Stimulated activated naive CD8-positive, alpha-beta T cell treated with anti-CD3 and anti-CD28 coated beads, Interleukin-15, amount 100 ng/mL, for 72 hours (primary cell): ENCODE data around the gene WHRN.

Source experiments
- ATAC-seq: fragments of 150-1000 bp; cut with Tn5 transposase; 2 replicates; pipeline ENCODE4 v1.10.0; 2021; ENCODE audit warnings: mild to moderate bottlenecking, moderate library complexity
- DNase-seq, 2 donors: peaks; one replicate each; pipeline ENCODE4 v3.0.0; 2021 to 2022
- H3K27ac Mint-ChIP-seq, 2 donors: one replicate each; pipeline ENCODE4 v1.8.0; 2022; ENCODE audit warnings: mild to moderate bottlenecking in 2 of 2, mixed read lengths in 2 of 2, moderate library complexity in 2 of 2
- H3K27me3 Mint-ChIP-seq: one replicate; pipeline ENCODE4 v1.8.0; 2022; ENCODE audit warnings: mixed read lengths
- H3K4me1 Mint-ChIP-seq: one replicate; pipeline ENCODE4 v1.8.0; 2022; ENCODE audit warnings: mild to moderate bottlenecking, mixed read lengths
- H3K4me3 Mint-ChIP-seq, 2 donors: one replicate each; pipeline ENCODE4 v1.8.0; 2022; ENCODE audit warnings: mild to moderate bottlenecking in 2 of 2, mixed read lengths in 2 of 2, moderate library complexity in 1 of 2
- H3K9me3 Mint-ChIP-seq, 2 donors: one replicate each; pipeline ENCODE4 v1.8.0; 2022; ENCODE audit warnings: mixed read lengths in 2 of 2

The WHRN gene

GRCh38 chr9:114456929-114457328 lies 48.3 kb downstream of the WHRN start:
- ATAC-seq = no peak
- H3K4me3 Mint-ChIP-seq = no peak overlapping the region
- no peak overlapping the region for H3K27ac Mint-ChIP-seq

GRCh38 chr9:114454652-114455051 lies 50.6 kb downstream of the WHRN start:
- ATAC-seq = no peak
- Mint-ChIP-seq H3K27me3 (no peaks in the 10 kb centered on the region), H3K4me1 (peaks cover 29% of the 10 kb centered on the region), H3K9me3 (no peaks in the 10 kb centered on the region), H3K27ac (no peak overlapping the region), H3K4me3 (no peak overlapping the region)
- DNase-seq = no peak

More at GRCh38 chr9:114456929-114457328, 48.3 kb downstream of the WHRN start:
- no peak for DNase-seq
- Mint-ChIP-seq H3K27me3 (no peaks in the 10 kb centered on the region), H3K4me1 (peaks cover 15% of the 10 kb centered on the region), H3K9me3 (no peaks in the 10 kb centered on the region)

GRCh38 chr9:114452219-114453165 lies 52.8 kb downstream of the WHRN start:
- Mint-ChIP-seq H3K27ac (peak overlapping the region; percentile 61 to 76), H3K27me3 (no peaks in the 10 kb centered on the region), H3K9me3 (no peaks in the 10 kb centered on the region), H3K4me3 (peak overlapping the region in 1 of 2 donors; percentile 19), H3K4me1 (peaks cover 40% of the 10 kb centered on the region)
- peak; percentile 27 for ATAC-seq
- DNase-seq = peak in 1 of 2 donors; percentile 23

GRCh38 chr9:114451707-114452031 lies 53.6 kb downstream of the WHRN start:
- Mint-ChIP-seq H3K4me3 (peak overlapping the region in 1 of 2 donors; percentile 49), H3K27me3 (no peaks in the 10 kb centered on the region), H3K4me1 (peaks cover 40% of the 10 kb centered on the region), H3K9me3 (no peaks in the 10 kb centered on the region), H3K27ac (peak overlapping the region in 1 of 2 donors; percentile 21)
- DNase-seq (no peak), ATAC-seq (no peak)

GRCh38 chr9:114450833-114451706 lies 54.2 kb downstream of the WHRN start:
- DNase-seq (peak; percentile 10 to 21), ATAC-seq (peak; percentile 76)
- no peaks in the 10 kb centered on the region for H3K9me3 Mint-ChIP-seq
- H3K4me1 Mint-ChIP-seq = peaks cover 40% of the 10 kb centered on the region
- H3K27ac Mint-ChIP-seq = no peak overlapping the region
- peak overlapping the region in 1 of 2 donors; percentile 49 for H3K4me3 Mint-ChIP-seq
- no peaks in the 10 kb centered on the region for H3K27me3 Mint-ChIP-seq

GRCh38 chr9:114450181-114450580 lies 55.1 kb downstream of the WHRN start:
- H3K27me3 Mint-ChIP-seq = no peaks in the 10 kb centered on the region

GRCh38 chr9:114449236-114449635 lies 56.0 kb downstream of the WHRN start:
- H3K4me1 Mint-ChIP-seq = peaks cover 40% of the 10 kb centered on the region
- H3K9me3 Mint-ChIP-seq = no peaks in the 10 kb centered on the region
- H3K27ac Mint-ChIP-seq = no peak overlapping the region
- no peak overlapping the region for H3K4me3 Mint-ChIP-seq
- ATAC-seq (no peak), DNase-seq (no peak)
- H3K27me3 Mint-ChIP-seq = no peaks in the 10 kb centered on the region

More at GRCh38 chr9:114450181-114450580, 55.1 kb downstream of the WHRN start:
- DNase-seq (no peak), ATAC-seq (no peak)
- peaks cover 40% of the 10 kb centered on the region for H3K4me1 Mint-ChIP-seq
- no peak overlapping the region for H3K4me3 Mint-ChIP-seq
- H3K27ac Mint-ChIP-seq = no peak overlapping the region
- H3K9me3 Mint-ChIP-seq = no peaks in the 10 kb centered on the region

GRCh38 chr9:114448706-114449105 lies 56.6 kb downstream of the WHRN start:
- DNase-seq (no peak), ATAC-seq (no peak)
- Mint-ChIP-seq H3K4me1 (peaks cover 40% of the 10 kb centered on the region), H3K9me3 (no peaks in the 10 kb centered on the region), H3K27me3 (no peaks in the 10 kb centered on the region), H3K4me3 (no peak overlapping the region), H3K27ac (no peak overlapping the region)

GRCh38 chr9:114446672-114447450 lies 58.4 kb downstream of the WHRN start:
- Mint-ChIP-seq H3K27ac (peak overlapping the region in 1 of 2 donors; percentile 60), H3K4me1 (peaks cover 24% of the 10 kb centered on the region), H3K9me3 (no peaks in the 10 kb centered on the region), H3K27me3 (no peaks in the 10 kb centered on the region), H3K4me3 (no peak overlapping the region)
- ATAC-seq (no peak), DNase-seq (no peak)

- no peaks in the 10 kb centered on the region for H3K9me3 Mint-ChIP-seq
- H3K27ac Mint-ChIP-seq = peak overlapping the region in 1 of 2 donors; percentile 13
- no peaks in the 10 kb centered on the region for H3K27me3 Mint-ChIP-seq
- peaks cover 16% of the 10 kb centered on the region for H3K4me1 Mint-ChIP-seq
- no peak overlapping the region for H3K4me3 Mint-ChIP-seq
- DNase-seq (no peak), ATAC-seq (no peak)
These were observed 59.2 kb downstream of the WHRN start for GRCh38 chr9:114446036-114446435.

- no peak for DNase-seq
- no peaks in the 10 kb centered on the region for H3K27me3 Mint-ChIP-seq
- H3K4me1 Mint-ChIP-seq = peaks cover 11% of the 10 kb centered on the region
- H3K4me3 Mint-ChIP-seq = no peak overlapping the region
- H3K27ac Mint-ChIP-seq = peak overlapping the region in 1 of 2 donors; percentile 13
- H3K9me3 Mint-ChIP-seq = no peaks in the 10 kb centered on the region
- no peak for ATAC-seq
These were observed 59.7 kb downstream of the WHRN start for GRCh38 chr9:114445616-114446015.

- no peaks in the 10 kb centered on the region for H3K27me3 Mint-ChIP-seq
- no peak overlapping the region for H3K27ac Mint-ChIP-seq
- DNase-seq (no peak), ATAC-seq (no peak)
- H3K9me3 Mint-ChIP-seq = no peaks in the 10 kb centered on the region
- no peaks in the 10 kb centered on the region for H3K4me1 Mint-ChIP-seq
- no peak overlapping the region for H3K4me3 Mint-ChIP-seq
These were observed 63.3 kb downstream of the WHRN start for GRCh38 chr9:114442022-114442421.

GRCh38 chr9:114437401-114437893 lies 67.8 kb downstream of the WHRN start:
- peaks cover 4% of the 10 kb centered on the region for H3K4me1 Mint-ChIP-seq
- DNase-seq (no peak), ATAC-seq (no peak)
- no peak overlapping the region for H3K4me3 Mint-ChIP-seq
- H3K27ac Mint-ChIP-seq = no peak overlapping the region
- H3K9me3 Mint-ChIP-seq = no peaks in the 10 kb centered on the region
- H3K27me3 Mint-ChIP-seq = no peaks in the 10 kb centered on the region

- Mint-ChIP-seq H3K4me3 (no peak overlapping the region), H3K27ac (no peak overlapping the region), H3K4me1 (peaks cover 4% of the 10 kb centered on the region), H3K9me3 (no peaks in the 10 kb centered on the region), H3K27me3 (no peaks in the 10 kb centered on the region)
- ATAC-seq (no peak), DNase-seq (no peak)
These were observed 70.4 kb downstream of the WHRN start for GRCh38 chr9:114434878-114435311.

- DNase-seq (no peak), ATAC-seq (peak; percentile 90)
- Mint-ChIP-seq H3K4me1 (peaks cover 4% of the 10 kb centered on the region), H3K9me3 (no peaks in the 10 kb centered on the region), H3K4me3 (no peak overlapping the region), H3K27ac (no peak overlapping the region), H3K27me3 (no peaks in the 10 kb centered on the region)
These were observed 71.5 kb downstream of the WHRN start for GRCh38 chr9:114433720-114434255.
